G401.6 (cell line): Measurements from ENCODE around the gene HERPUD1.
"Not testable (repeated sequence)": the region's sequence is repeated elsewhere in the genome, so short reads cannot be mapped to it uniquely, and the experiment has no call there.

Experiments
- FAIRE-seq: peaks from 2 replicates; lab custom pipeline; 2012; peaks lifted over from hg19 to GRCh38; lab: Jason Lieb, UNC

HERPUD1 gene

GRCh38 chr16:56981729-56982271 lies 49.9 kb downstream of the HERPUD1 start:
- no peak for FAIRE-seq

GRCh38 chr16:56982695-56983094 lies 50.8 kb downstream of the HERPUD1 start:
- no peak for FAIRE-seq

DNA sequence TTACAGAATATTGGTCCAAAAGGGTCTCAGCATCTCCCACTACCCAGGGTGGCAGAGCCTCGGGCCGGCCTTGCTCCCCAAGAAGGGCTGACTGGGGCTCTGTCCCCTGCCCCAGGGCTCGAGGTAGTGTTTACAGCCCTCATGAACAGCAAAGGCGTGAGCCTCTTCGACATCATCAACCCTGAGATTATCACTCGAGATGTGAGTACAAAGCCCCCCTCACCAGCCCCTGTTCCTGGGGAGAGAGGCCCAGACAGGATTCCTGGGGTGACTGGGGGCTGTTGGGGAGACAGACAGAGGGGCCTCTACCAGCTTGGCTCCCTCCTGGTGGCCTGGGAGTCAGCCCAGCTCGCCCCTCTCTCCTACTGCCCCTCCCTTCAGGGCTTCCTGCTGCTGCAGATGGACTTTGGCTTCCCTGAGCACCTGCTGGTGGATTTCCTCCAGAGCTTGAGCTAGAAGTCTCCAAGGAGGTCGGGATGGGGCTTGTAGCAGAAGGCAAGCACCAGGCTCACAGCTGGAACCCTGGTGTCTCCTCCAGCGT lies 51.3 kb downstream of the HERPUD1 start:
- FAIRE-seq = no peak

DNA sequence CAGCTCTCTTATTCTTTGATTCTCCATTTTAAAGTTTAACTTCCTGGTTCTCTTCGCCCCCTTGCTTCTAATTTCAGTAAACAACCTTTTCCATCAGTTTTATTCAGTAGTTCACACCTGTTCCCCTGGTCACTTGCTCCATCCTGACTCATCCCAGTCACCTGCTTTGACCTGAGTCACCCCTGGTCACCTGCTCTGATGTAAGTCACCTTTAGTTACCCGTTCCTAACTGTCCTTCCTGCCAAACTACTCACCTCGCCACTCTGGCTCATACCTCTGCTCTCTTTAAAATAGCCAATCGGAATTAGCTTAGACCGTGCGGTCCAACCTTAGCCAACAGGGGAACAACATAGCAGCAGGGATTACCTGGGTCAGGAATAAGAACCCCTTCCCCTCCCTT lies 52.7 kb downstream of the HERPUD1 start:
- no peak for FAIRE-seq

GRCh38 chr16:56985288-56985961 lies 53.5 kb downstream of the HERPUD1 start:
- no peak for FAIRE-seq

DNA sequence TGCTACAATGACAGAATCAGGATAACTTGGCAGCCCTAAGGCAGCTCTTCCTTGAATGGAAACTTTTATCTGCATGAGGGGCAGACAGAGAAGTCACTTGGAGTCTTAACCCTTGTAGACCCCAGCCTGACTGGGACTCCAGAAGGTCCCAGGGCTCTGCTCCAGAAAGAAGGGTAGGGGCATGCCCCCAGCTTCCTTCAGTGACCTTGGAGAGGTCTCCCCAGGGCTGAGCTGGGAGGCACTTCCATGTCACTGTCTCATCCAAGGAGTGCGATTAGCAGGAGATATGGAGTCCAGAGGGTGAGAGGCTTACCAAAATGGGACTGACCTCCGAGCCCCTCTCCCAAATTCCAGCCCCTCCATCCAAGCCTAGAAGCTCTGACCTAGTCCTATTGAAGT lies 54.0 kb downstream of the HERPUD1 start:
- no peak for FAIRE-seq

DNA sequence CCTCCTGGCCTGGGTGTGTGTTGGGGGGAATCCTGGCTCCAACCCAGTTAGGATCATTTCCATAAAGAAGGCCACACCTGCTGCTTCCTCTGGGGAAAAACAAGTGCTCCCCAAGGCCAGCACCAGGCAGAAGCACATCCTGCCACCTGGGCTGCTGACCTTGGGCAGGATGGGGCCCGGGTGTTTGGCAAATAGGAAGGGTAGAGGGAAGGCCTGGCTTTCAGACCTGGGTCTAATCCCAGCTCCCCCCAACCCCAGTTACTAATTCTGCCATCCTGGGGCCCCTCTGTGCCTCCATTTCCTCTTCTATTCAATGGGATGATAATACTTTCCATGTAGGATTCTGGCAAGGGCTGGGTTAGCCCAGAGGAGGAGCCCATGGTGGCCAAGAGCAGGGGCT lies 54.4 kb downstream of the HERPUD1 start:
- no peak for FAIRE-seq

DNA sequence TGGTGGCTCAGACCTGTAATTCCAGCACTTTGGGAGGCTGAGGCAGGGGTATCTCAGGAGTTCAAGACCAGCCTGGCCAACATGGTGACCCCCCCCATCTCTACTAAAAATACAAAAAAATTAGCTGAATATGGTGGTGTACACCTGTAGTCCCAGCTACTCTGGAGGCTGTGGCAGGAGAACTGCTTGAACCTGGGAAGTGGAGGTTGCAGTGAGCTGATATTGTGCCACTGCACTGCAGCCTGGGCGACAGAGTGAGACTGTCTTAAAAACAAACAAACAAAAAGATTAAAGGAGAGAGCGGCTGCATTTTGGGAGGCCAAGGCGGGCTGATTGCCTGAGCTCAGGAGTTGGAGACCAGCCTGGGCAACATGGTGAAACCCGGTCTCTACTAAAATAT lies 55.0 kb downstream of the HERPUD1 start:
- FAIRE-seq = not testable (repeated sequence)

GRCh38 chr16:56987692-56988091 lies 55.8 kb downstream of the HERPUD1 start:
- no peak for FAIRE-seq

DNA sequence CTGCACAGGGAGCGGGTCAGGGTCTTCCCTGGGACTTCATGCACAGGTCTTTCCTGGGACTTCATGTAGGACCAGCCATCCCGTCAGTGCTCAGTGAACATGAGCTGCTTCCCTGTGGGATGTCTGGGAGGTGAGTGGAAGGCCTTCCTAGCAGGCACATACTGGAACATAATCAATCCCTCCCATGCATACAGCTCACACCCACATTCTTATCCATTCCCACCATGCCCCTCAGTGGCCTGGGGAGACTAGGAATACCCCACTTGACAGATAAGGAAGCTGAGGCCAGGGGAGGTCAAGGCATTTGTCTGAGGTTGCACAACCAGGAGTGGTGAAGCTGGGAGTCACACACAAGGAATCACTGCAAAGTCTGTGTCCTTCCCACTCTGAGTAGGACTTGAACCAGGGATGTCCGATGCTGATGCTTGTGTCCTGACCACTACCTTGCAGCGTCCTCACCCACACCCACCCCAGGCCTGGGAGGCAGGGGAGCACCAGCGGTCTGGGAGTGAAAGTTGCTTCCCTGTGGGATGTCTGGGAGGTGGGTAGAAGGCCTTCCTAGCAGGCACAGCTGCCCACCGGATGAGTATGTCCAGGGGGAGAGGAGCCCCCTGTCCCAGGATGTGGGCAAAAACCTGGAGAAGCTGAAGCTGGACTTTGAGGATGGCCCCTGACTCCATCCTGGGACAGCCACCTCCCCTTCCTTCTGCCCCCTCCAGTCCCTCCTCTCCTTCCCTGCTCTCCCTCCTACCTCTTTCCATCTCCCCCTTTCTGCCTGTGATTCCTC lies 56.4 kb downstream of the HERPUD1 start:
- no peak for FAIRE-seq

DNA sequence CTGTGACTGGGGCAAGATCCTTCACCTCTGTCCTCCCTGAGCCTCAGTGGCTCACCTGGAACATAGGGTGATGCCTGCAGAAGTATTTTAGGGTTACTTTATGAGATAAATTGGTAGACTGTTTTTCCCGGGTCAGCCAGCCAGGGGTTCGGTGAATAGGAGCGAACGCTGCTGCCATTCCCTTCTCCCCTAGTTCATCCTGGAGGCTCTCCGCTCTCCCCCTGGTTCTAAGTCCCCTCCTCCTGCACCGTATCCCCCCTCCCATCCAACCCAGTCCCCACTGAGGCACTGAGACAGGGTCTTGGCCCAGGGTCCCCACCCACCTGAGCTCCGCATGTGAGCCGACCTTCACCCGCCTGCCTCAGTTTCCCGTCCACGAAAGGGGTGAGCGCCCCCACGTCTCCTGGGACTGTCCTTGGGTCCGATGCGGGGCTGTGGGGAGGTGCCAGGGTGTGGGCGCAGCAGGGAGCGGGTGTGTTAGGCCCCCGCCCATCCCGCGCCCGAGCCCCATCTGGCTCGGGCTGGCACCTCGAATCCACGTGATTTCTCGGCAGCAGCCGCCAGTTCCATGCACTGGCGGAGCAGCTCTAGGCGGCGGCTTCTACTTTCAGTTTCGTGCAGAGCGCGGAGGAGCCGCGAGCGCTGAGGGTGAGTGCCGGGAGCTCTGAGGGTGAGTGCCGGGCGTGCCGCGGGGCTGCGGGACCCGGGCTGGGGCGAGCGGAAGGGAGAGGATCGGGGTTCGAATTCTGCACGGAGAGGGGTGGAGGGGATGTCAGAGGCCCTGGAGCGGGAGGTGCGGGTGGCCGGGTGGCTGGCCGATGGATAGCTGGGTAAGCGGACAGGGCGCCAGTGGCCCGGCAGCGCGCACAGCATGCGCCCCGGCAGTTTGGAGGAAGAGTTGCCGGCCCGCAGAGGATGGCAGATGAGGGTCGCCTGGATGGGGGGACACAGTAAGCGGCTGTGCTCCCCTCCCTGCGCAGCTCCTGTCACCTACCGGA lies 57.3 kb downstream of the HERPUD1 start, which contains the start of gene NLRC5:
TSS of gene NLRC5 (plus strand) at position 610 of the 998 bp plus-strand sequence. CDS start 31,156 bp downstream, outside the sequence.
- FAIRE-seq = no peak

DNA sequence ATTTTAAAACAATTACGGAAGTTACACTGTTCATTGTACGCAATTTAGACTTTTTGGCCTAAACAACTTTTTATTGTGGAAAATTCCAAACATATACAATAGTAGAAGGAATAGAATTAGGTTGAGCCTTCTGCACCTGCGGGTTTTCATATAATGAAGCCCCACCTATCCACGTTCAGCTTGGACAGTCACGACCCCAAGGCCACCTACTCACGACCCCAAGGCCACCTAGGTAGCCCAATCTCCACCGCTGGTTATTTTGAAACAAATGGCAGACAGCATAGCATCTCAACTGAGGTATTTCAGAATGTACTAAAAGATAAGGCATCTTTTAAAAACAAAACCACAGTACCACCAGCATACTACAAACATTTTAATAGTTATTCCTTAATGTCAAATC lies 58.0 kb downstream of the HERPUD1 start:
- FAIRE-seq = no peak

DNA sequence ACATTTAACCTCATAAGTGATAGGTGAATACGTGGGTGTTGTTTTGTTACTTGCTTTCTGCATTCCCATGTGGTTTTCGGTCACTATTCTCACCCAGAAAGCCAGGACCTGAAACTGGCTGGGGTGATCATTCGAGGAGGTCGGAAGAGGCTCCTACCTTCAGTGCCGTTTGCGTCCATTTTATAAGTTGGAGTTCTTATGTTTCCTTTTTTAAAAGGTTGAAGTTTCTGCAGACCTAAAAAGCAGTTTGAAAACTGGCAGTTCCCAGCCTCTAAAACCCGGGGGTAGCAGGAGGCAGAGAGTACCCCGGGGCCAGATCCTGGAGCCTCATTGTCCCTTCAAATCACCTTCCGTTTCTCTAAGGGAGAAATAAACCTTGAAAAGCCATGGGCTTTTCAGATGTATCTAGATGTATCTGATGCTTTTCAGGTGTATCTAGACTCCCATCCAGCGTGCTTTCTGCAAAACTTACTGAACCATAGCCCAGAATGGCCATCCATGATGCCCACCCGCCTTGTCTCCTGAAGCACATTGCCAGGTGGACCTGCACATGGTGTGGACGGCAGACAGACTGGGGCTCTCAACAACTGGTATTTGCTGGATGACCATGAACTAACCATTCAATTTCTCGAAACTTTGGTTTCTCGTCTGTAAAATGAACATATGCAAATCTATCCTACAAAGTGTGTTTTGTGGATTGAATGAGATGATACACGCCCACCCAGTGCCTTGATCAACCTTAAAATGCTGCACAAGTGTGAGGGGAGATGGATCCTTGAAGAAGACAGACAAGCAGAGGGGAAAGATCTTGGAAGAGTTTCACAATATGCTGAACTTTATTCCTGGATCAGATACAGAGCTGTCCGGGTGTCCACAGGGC lies 58.7 kb downstream of the HERPUD1 start:
- FAIRE-seq = no peak

DNA sequence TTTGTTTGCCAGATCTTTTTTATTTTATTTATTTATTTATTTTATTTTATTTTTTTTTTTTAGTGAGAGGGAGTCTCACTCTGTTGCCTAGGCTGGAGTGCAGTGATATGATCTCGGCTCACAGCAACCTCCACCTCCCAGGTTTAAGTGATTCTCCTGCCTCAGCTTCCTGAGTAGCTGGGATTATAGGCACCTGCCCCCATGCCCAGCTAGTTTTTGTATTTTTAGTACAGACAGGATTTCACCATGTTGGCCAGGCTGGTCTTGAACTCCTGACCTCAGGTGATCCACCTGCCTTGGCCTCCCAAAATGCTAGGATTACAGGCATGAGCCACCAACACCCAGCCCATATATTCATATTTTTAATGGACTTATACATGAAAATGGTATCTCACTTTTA lies 60.5 kb downstream of the HERPUD1 start:
- FAIRE-seq = not testable (repeated sequence)

GRCh38 chr16:56993204-56993603 lies 61.3 kb downstream of the HERPUD1 start:
- FAIRE-seq = no peak

DNA sequence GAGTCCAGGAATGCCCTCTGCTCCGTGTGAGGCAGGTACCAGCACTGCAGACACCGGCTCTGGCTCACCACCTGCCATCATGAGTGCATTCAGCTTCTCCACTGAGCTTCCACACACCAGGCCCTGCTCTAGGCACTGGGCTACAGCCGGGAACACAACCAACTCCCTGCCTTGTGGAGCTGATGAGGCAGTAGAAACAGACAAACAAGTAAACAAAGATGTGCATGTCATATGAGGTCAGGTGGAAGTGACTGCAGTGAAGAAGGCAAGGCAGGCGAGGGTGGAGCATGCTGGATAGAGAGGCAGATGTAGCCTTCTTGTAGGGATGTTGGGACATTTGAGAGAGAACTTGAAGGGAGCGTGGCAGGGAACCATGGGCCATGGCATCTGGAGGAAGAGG lies 62.4 kb downstream of the HERPUD1 start:
- FAIRE-seq = no peak
